Measurements from ENCODE around the gene DQX1.

The DQX1 gene

DNA sequence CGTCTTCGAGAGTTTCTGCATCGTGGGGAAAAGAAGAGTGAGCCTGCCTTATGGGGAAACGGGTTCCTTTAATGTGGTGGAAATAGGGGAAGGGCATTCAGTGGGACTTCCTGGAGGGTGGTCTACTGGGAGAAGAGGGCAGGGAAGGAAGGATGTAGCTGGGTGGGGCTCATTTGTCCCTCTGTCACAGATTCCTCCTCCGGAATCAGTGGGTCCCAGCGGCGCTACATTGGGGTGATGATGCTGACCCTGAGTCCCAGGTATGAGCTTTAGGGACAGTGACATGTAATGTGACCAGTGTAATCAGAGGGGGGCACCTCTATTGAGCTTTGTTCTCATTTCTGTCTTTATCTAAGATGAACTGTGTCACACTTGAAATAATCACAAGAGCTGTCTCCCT lies 5.6 kb upstream of the DQX1 start:
- no peak for DNase-seq

DNA sequence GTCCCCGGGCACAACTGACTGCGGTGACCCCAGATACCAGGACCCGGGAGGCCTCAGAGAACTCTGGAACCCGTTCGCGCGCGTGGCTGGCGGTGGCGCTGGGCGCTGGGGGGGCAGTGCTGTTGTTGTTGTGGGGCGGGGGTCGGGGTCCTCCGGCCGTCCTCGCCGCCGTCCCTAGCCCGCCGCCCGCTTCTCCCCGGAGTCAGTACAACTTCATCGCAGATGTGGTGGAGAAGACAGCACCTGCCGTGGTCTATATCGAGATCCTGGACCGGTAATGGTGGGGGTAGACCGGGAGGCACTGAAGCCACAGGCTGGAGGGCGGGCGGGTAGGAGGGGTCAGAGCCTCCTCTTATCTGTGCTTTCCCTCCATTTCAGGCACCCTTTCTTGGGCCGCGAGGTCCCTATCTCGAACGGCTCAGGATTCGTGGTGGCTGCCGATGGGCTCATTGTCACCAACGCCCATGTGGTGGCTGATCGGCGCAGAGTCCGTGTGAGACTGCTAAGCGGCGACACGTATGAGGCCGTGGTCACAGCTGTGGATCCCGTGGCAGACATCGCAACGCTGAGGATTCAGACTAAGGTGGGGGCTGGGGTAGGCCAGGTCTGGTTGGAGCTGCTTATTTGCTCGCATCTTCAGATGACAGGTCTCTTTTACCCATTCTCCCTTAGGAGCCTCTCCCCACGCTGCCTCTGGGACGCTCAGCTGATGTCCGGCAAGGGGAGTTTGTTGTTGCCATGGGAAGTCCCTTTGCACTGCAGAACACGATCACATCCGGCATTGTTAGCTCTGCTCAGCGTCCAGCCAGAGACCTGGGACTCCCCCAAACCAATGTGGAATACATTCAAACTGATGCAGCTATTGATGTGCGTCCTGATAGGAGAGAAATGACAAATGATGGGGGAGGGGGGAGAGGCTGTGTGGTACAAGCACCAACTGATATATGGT lies 4.5 kb upstream of the DQX1 start:
- peak; percentile 27 to 42 for DNase-seq

- peak; percentile 84 to 87 for DNase-seq
Observed at GRCh38 chr2:74529357-74530238, 3.6 kb upstream of the DQX1 start, which contains the start of the genes AUP1 and HTRA2. TSS of gene AUP1 (minus strand) at chr2:74529706. CDS start at chr2:74529629, 77 bp downstream. TSS of gene HTRA2 (plus strand) at chr2:74529933. CDS start at chr2:74530007, 74 bp downstream.

GRCh38 chr2:74528600-74529356 lies 2.7 kb upstream of the DQX1 start:
- peak in 1 of 2 experiments; percentile 23 for DNase-seq

DNA sequence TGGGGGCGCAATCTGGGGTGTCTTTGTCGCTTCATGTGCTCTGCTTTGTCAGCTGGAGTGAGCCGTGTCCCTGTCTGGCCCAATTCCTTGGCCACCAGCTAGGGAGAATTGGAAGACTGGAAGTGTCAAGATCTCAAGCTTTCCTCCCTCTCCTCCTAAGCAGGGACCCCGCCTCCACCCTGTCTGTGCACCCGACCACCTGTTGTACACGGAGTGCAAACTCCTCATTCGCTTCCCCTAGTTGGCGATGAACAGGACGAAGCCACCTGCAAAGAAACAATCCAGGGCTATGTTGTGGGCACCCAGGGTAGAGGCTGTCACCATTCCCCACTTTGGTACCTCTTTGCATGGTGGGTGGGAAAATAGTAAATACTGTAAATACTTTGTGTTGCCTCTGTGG lies 1.7 kb upstream of the DQX1 start:
- DNase-seq: no peak

DNA sequence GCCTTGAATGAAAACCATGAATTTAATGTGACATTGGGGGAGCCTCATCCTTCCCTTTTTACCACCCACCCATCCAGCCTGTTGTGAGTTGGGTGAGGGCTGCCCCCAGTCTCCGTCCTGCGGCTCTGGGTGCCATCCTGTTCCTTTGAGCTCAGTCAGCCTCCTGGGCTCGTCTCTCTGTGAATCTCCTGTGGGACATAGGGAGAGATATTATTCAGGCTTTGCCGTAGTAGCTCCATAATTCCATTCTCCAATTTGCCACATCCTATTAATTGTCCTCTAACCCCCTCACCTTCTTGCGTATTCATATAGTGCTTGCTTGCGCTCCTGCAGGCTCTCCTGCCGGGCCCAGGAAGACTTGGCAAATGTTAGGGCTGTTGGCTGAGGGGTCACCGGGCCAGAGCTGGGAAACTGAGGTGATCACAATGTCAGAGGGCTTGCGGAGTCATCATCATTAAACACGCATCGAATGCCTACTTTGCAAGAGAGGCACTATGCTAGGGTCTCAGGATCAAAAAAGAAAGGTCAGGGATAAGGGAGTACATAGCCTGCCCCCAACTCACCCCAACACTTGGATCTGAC lies 709 bp upstream of the DQX1 start:
- no peak for DNase-seq

GRCh38 chr2:74524955-74525716 lies 895 bp downstream of the DQX1 start:
- no peak for DNase-seq

- no peak for DNase-seq
Observed at GRCh38 chr2:74524005-74524404, 2.0 kb downstream of the DQX1 start.

GRCh38 chr2:74522516-74522915 lies 3.5 kb downstream of the DQX1 start:
- DNase-seq: no peak

DNA sequence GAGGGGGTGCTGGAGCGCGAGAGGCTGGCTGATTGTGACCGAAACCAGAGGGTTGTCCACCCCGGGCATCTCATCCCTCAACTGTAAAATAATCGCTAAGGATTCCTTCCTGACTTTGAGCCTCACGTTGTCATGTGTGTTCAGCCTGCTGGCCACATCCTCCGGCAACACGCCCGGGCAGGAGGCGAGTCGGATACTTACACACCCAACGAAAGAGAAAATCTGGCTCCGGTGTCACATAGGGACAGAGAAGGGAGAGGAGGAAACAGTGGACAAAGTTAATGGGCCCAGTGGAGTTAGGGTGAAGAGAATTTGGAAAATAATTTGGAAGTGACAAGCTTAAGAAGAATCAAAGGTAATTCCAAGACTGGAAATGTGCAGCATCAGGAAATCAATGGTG lies 9.4 kb downstream of the DQX1 start:
- no peak for DNase-seq

- peak; percentile 77 to 79 for DNase-seq
Observed at GRCh38 chr2:74515981-74516633, 9.9 kb downstream of the DQX1 start.

- no peak for DNase-seq
Observed at GRCh38 chr2:74515271-74515980, 10.6 kb downstream of the DQX1 start.

DNA sequence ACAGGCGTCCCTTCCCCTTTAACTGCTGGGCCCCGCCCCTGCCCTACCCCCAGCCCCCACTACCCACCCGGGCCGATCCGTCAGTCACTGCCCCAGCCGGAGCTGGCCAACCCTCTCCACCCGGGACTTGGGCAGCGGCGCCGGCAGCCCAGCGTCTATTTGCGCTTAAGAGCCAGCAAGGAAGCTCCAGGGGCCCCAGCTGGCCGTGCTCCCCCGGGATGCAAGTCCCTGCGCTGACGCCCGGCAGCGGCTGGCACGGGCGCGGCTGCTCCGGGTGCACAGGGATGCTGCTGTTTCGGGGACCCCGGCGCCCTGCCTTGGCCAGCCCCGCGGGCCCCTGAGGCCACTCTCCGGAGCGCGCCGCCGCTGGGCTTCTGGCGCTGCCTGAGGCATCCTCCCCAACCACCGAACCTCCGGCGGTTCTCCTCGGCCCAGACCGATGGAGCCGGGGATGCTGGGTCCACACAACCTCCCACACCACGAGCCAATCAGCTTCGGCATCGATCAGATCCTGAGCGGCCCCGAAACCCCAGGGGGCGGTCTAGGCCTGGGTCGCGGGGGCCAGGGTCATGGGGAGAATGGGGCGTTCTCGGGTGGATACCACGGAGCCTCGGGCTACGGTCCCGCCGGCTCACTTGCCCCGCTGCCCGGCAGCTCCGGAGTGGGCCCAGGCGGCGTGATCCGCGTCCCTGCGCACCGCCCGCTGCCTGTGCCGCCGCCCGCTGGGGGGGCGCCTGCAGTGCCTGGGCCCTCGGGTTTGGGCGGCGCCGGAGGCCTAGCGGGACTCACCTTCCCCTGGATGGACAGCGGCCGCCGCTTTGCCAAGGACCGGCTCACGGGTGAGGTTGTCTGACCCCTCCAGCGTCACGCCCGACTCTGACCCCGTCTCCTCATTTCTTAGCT lies 11.4 kb downstream of the DQX1 start, which contains the start of gene TLX2:
TLX2 (plus strand) TSS at position 83 of the 903 bp plus-strand sequence; CDS start at position 440, 357 bp downstream.
- no peak for DNase-seq

DNA sequence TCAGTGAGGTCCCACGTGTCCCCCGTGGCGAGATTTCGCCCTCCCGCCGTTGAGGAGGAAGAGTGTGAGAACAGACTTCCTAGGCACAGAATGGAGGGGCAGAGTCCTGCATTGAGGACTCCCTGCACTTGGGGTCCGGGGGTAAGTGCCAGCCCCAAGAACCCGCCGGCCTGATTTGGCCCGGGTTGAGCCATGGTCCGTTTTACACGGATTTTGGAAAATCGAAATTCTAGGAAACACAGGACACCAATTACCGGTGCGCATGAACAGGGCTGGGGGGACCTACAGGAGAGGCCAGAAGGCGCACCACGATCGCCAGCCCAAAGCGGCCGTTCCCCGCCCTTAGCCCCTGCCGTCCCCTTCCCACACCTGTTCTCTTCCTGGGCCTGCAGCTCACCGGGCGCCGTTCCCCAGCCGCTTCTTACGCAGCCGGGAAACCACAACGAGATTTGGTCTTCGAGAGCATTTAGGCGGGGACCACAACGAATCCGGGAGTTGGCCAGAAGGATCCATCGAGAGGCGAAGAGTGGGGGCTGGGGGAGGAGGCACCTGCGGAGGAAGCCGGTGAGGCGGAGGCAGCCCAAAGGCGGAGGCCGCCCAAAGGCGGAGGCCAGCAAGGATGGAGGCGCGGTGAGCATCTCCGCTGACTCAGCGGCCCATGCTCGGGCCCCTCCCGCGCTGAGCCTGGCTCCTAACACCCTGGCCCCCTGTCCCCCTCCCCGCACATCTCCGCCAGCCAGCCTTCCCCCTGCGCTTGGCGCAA lies 12.2 kb downstream of the DQX1 start:
- DNase-seq: peak; percentile 24 to 25

GRCh38 chr2:74512744-74513604 lies 13.1 kb downstream of the DQX1 start:
- DNase-seq: no peak

- DNase-seq: no peak
Observed at GRCh38 chr2:74511104-74511989, 14.7 kb downstream of the DQX1 start.
